HG03159 (cell line): ENCODE data around the gene STK33.

Experiments
- ATAC-seq: cut with Tn5 transposase; IDR thresholded peaks from one replicate; pipeline ENCODE4 v1.9.1; 2021; ENCODE audit warnings: mild to moderate bottlenecking, moderate library complexity; ENCODE audit not compliant: unreplicated experiment

The STK33 gene

DNA sequence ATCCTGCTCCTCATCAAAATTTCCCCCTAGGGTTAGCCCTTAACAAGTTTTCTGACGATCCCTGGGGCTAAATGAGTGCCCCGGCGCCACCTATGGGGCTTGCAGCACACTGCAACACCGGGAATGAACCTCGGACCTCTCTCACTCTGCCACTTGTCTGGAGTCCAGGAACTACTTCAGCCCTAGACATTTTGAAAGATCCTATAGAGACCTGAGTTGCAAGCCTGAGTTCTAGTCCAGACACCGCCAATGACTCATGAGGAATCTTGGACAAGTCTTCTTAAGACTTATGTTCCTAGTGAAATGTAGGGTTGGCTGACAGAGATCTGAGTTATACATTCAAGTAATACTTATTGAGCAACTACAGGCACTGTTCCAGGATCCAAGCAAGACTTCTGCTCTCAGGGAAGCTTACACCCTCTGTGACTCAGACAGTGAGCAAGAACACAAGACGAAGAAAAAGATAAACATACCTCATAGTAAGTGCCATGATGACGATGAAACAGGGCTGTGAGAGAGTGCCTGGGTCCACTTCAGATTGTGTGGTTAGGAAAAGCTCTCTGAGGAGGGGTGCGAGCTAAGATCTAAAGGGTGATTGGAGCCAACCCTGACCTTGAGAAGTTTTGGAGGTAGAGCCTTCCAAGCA, 10.2 kb upstream of the STK33 start:
- peak; percentile 84 for ATAC-seq

DNA sequence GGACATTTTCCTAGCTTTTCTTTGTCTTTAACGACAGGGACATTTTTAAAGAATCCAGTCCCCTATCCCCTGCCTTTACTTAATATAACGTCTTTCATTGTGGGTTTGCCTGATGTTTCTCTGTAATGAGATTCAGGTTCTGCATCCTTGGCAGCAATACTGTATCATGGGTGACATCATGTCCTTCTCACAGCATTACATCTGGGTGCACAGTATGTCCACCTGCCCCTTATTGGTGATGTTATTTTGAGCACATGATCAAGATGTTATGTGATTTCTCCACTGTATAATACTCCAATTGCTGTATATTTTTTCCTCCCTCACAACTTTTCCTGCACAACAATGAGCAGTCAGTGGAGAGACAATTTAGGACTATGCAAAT, 9.7 kb upstream of the STK33 start:
- ATAC-seq, result no peak

DNA sequence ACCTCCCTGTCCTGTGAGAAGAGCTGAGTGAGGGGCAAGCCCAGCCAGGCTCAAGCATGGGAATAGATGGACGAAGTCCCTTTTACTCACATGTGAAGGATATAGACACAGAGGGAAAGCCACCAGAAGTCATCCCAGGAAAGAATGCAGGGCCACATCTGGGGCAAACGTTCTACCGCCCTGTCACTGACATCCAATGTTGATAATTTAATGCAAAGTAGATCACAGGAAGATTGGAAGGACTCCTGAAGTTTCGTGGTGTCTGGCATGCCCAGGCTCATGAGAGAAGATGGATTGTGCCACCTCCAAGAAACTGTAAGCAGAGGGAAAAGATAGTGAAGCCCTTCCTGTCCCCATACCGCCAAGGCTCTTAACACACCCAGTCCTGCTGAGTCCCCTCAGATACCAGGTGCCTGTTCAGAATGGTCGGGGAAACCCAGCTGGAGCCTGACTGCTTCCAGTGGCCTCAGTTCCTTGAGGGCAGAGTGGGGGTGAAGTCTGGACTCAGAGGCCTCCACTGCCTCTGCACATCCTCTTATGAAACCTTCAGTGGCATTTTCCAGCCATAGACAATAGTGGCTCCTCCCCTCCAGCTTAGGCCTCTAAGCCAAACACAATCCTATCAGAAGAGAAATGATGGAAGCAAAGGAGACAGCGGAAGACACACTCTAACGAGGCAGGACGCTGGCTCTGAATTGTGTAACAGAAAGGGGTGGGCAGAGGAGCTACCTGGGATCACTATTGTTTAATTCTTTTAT, 7.5 kb upstream of the STK33 start:
- ATAC-seq, result no peak

DNA sequence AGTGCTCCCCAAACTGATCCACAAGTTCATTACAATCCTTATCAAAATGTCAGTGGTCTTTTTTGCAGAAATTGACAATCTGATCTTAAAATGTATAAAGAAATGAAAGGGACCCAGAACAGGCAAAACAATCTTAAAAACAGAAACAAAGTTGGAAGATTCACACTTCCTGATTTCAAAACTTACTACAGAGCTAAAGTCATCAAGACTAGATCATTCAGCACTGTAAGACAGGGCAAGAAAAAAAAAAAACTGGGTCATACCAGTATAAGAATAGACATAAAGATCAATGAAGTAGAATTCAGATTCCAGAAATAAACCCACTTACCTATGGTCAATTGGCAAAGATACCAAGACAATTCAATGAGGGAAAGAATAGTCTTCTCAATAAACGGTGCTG, 4.5 kb upstream of the STK33 start:
- ATAC-seq, result no peak

DNA sequence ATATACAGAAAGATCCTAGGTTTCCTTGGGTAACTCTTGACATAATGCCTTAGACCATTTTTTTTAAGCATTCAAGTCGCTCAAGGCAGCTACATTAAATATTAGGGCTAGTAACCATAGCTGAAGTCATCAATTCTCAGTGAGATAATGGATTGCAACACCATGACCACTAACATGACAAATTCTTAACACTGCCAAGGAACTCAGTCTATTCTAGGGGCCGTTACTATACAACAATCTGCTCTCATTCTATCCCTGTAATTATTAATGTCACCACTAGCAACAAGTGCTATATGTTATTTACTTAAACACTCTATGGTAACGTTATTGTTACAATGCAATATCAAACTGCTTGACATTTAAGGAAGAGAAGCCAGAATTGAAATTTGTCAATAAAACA, 3.2 kb upstream of the STK33 start:
- no peak for ATAC-seq

DNA sequence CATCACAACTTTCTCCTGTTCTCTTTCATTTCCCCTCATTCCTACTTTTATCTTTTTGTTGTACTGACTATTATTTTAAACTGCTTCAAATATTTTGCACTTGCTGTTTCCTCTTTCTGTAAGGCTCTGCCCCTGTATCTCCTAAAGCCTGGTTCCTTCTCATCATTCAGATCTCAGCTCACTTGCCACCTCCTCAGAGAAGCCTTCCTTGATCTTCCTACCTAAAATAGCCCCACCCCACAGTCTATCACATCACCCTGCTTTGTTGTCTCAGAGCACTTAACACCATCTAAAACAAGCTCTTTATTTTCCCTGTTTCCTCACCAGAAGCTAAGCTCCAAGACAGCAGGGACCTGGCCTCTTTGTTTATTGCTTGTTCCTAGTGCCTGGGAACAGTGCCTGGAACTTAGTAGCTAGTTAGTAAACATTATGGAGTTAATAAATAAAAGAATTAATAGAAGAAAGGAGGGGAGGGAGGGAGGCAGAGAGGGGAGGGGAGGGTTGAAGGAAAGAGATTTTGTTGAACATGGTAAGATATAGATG, 2.5 kb upstream of the STK33 start:
- ATAC-seq, result no peak

DNA sequence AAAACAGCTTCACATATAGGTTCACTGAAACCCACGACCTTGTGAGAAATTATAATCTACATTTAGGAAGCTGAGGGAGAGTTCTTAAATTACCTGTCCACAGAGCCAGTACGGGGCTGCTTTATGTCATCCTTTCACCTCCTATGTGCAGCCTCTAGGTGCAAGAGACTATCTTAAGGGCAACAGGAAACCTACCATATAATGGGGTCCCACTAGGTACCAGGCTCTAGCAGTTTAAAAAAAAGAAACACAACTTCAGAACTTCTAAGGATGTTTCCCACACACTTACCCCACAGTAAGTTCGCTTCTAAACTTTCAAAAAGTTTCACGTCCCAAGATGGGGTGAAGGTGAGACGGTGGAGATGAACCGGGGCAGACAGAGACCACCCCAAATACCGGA, 573 bp downstream of the STK33 start:
- peak; percentile 25 for ATAC-seq

DNA sequence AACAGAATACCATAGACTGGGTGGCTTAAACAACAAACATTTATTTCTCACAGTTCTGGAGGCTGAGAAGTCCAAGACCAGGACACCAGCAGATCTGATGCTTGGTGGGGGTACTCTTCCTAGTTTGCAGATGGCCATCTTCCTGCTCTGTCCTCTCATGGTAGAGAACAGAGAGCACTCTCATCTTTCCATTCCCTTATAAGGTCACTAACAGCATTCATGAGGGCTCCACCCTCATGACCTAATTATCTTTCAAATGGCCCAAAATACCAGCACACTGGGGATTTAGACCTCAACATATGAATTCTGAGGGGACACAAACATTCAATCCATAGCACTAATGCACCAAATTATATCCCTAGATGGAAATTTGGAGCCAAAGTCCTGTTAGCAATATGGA, 6.1 kb downstream of the STK33 start:
- no peak for ATAC-seq

DNA sequence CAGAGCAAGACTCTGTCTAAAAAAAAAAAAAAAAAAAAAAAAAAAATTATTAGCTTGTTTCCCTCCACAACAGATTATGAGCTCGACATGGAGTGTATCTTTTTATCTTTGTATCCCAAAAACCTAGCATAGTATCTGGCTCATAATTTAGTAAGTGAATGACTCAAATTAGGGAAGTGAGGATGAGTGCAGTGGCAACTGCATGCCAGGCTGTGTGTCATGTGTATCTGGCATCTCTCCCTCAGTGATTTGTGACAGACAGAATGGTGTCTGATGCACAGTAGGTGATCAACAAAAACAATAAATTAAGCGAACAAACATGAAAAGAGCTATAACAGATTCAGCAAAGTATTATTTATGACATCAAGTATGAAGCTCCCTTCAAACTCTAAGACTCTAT, 7.2 kb downstream of the STK33 start:
- no peak for ATAC-seq

DNA sequence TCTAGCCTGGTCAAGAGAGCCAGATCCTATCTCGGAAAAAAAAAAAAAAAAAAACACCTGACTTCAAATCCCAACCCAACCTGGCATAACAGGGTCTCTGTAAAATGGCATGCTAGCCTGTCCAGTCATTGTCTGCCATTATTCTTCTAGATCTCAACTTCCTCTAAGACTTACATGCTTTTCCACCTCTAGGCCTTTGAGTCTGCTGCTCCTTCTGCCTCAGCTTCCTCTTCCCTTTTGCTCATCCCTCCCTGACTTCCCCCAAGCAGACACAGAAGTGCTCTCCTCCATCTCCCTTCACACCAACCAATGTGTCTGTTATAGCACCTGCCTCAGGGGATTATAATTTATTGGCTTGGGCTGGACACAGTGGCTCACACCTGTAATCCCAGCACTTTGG, 7.8 kb downstream of the STK33 start:
- ATAC-seq, result no peak

DNA sequence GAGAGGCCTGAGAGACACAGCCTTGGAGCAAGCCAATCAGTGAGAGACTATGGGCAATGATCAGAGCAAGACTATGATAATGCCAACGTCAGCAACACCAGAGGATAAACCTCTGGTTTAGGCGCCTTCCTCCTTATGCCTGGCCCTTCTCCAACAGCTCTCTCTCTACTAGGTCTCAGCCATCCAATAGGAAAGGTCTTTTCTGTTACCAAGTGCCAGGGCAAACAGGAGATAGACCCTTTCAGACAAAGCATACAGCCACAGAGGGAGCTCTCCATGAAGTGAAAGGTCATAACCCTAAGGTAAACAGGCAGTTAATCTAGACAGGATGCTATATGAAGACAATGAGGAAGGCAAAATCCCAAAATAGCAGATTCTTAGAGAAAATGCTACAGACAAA, 9.5 kb downstream of the STK33 start:
- ATAC-seq, result no peak

DNA sequence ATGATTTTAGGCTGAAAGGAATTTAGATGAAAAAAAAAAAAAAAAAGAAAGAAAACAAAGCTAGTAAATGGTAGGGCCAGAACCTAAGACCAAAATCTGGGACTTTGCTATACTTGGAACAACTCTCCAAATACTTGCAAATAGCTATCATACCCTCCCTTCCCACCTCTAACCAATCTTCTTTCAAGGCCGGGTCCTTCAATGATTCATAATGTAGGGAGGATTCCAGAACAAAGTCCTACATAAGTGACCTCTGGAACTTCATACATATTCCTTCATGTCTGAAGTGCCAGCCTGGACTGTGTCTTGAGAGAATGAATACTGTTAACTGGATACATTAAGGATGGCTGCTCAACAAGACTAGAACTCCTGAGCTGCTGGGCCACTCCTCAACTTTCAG, 9.9 kb downstream of the STK33 start:
- ATAC-seq, result no peak

DNA sequence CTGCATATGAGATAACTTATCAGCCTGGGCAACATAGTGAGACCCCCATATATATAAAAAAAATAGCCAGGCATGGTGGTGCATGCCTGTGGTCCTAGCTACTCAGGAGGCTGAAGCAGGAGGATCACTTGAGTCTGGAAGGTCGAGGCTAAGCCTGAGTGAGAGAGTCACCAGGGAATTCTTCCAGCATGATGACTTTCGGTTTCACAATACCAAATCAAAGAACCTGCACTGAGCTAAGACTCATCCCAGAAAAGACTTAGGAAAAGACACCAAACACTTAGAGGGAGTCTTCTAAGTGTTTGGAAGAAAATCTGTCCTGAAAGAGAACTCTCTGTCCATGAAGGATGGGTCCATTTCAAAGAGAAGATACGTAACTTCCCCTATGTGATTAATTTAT, 12.7 kb downstream of the STK33 start:
- no peak for ATAC-seq

DNA sequence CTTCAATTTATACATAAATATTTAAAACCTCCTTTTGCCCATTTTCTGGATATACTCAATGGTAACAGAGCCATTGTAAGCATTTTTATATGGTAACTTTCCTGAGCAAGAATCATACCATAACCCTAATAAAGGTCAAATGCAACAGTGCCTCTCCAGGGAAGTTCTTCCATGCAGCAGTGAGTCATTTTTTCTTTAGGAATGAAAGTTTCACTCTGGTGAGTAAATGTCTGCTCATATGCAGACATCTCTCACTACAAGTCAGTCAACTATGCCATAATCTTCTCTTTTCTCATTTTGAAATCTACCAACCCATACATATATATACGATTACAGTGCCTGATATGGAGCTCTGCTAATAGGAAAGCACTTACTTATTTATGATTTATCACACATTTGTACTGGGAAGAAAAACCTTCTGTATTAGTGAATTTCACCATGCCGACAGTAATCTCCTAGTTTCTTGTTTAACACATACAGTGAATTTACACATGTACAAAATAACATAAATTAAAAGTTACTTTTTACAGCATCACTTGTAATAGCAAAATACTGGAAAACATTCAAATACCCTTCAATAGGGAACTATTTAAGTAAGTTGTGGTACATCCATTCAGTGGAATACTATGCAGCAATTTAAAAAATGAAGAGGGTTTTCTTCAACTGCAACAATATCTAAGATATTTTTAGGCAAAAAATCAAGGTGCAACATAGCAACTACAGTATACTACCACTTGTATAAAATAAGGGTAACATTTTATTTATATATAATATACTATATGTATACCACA, 16.0 kb downstream of the STK33 start:
- ATAC-seq, result no peak

DNA sequence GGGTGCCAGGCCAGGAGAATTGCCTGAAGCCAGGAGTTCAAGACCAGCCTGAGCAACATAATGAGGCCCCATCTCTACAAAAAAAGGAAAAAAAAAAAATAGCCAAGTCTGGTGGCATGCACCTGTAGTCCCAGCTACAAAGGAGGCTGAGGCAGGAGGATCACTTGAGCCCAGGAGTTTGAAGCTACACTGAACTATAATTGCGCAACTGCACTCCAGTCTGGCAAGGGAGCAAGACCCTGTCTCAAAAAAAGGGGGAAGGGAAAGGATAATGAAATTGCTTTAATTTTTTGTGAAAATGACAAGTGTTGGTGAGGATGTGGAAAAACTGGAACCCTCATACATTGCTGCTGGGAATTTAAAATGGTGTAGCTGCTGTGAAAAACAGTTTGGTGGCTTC, 19.2 kb downstream of the STK33 start:
- ATAC-seq, result no peak

DNA sequence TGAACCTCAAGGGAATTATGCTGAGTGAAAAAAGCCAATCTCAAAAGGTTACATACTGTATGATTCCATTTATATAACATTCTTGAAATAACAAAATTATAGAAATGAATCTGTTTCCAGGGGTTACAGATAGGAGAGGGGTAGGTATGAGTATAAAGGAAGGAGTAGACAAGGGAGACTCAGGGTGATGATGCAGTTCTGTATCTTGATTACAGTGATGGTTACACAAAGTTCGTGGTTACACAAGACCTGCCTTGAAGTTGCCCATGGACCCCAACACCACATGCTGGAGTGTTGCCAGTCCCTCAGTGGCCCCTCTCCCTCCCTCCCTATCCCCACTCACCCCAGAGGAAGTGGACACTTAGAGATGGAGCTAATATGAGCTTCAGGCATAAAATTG, 20.3 kb downstream of the STK33 start:
- ATAC-seq, result no peak

DNA sequence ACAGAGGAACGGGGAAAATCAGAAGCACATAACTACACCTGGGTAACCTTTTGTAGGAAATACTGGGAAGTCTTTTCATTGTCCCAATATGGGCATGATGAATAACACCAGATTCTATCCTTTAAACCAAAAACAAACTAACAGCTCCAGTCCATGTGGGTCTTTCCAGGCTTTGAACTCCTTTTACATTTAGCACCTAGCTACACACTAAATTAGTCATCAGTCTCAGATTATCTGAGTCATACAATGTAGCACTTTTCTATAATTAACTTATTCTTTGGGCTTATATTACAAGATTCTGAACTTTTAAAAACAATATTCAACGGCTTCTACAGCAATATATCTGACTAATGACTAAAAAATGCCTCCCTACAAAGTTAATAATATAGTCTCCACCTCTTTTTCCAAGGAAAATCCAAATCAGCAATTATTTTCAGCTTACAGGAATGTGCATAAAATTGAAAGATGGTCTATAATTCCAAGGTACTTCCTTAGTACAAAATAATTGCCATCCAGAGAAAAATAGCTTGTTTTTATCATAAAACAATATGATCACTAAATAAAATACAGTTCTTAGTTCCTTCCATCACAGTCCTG, 26.3 kb downstream of the STK33 start:
- peak; percentile 64 for ATAC-seq

DNA sequence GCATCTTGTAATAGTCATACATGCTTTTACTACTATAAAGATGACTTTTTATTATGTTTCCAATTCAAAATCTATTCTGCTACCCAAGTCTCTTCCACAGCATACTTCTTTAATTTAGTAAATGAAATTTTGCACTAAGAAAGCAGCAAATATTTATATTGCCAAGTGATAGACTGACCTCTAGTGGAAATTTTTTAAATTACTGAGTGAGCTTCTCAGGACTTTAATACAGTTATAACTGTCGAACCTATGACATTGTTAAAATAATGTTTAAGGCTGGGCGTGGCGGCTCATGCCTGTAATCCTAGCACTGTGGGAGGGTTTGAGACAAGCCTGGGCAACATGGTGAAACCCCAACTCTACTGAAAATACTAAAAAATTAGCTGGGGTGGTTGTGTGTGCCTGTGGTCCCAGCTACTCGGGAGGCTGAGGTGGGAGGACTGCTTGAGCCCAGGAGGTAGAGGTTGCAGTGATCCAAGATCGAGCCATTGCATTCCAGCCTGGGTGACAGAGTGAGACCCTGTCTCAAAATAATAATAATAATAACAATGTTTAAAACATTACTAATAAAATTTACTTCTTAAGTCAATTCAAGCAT, 27.3 kb downstream of the STK33 start:
- peak; percentile 53 for ATAC-seq

DNA sequence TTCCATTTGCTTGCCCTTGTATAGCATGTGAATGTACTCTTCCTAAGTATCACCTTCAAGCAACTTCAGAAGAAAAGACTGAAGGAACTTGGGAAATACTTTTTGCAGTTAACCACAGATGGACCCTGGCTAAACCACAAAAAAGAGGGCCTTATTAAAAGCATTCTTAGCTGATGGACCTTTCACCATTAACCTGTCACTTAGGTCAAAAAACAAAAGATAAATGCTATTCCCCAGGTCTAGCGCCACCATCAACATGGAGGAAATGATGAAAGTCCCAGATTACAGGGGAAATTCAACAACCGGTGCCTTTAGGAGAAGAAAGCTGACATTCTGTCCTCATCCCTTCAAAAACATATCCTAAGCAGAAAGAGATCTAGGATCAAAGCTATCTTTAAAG, 29.5 kb downstream of the STK33 start:
- ATAC-seq, result no peak

DNA sequence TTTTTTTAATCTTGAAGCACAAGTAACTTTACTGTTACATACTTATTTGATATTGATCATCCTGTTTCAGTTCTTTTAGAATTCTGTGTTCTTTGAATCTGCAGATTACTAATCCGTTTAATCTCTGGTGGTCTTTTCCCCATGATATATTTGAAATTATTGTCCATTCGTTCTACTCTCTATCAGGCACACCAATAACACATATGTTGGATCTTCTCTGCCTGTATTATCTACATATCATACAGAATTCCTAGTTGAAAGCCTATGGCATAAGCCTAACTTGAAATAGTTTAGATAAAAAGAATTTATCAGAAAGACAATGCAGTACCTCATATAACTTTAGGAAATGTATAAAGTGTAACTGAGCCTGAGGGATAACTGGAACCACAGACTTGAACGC, 32.6 kb downstream of the STK33 start:
- ATAC-seq, result no peak

DNA sequence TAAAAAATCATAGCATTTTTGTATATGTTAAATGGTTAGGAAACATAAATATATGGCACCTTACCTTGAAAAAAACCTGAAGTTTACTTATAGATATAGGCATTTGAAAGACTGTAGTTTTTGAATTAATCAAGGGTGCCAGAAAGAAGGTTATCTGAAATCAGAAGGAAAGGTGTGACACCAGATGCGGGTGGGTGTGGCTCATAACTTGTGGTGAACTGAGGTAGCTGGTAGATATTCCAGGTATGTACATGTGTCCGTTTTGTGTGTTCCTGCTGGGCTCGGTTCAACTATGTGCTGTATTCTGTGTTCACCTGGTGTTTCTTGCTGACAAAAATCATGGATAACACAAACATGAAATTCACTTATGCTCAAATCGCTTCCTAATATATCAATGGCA, 35.6 kb downstream of the STK33 start:
- no peak for ATAC-seq
